ENCODE results near the gene LRP3.
A peak's percentile ranks its signal among the peaks of the same experiment; 100 is the strongest.

The LRP3 gene

DNA sequence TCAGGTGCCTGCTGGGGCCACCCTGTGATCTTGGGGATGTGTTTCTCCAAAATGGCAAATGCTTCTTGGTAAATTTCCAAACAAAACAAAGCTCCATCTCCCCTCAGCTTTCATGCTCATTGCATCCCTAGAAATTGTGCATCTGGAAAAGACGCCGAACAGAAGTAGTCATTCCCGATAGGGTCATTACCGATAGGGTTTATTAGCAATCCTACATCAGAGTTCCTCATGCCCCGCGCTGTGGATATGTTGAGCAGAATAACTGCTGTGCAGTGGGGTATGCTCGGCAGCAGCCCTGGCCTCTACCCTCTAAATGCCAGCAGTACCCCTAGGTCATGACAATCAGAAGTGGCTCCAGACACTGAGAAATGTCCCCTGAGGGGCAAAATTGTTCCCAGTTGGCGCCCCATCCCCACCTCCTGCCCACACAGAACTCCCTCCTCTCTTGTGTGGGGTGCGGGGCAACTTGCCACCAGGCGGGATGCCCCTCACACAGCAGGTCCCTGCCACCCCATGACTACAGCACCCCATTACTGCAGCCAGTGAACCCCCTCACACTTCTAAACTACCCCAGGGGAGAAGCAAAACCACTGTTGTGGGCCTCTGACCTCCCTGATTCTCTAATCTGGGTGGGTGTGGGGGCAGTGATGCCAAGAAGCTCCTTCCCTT, 44.5 kb downstream of the LRP3 start:
- DNase-seq (ENCODE audit: low spot score): no peak

DNA sequence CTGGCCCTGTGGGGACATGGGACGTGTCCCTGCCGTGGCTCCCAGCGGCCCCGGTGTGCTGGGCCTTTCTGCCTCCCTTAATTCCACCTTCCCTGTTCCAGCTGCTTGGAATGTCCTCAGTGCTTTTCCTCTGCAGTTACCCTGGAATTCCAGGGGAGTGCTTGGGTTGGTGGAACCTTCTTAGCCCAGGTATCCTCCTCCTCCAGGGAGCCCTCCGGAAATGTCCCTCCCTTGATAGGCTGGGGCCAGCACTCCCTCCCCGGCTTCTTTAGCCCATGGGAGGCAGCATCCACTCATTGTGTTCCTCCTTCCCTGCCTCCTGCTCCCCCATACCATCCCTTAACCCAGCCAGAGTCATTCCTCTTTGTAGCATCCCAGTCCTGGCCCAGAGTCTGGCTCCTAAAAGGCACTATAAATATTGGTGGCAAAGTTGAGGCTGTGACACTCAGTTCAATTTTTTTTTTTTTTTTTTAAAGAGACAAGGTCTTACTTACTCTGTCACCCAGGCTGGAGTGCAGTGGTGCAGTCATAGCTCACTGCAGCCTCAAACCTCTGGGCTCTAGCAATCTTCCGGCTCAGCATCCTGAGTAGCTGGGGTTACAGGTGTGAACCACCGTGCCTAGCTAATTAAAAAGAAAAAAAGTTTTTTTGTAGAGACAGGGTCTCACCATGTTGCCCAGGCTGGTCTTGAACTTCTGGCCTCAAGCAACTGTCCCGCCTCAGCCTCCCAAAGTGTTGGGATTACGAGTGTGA, 45.3 kb downstream of the LRP3 start:
- no peak for DNase-seq (ENCODE audit: low spot score)

DNA sequence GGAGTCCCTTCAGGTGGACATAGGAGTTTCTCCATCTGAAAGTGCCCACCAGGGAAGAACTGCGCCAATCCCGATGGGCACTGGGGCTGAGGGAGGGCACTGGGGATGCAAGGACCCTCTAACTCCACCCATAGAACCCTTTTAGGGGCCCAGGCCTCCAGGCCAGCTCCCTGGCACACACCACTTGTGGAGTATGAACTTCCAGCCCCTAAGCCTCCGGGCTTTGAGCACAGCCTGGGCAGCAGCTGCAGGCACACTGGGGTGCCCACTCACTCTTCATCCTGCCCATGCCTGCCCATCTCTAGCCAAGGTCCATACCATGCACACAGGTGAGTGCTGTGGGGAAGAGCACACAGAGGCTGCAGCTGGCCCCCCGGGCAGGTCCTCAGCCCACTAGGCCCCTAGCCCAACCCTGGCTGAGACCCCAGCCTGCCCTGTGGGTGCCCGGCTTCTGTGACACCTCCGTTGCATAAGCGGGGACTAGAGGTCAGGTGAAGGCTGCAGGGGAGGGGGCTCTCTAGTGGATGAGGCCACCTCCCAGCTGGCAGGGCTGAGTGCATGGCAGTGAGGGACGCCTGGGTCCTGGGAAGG, 46.1 kb downstream of the LRP3 start:
- DNase-seq (ENCODE audit: low spot score): no peak

- DNase-seq (ENCODE audit: low spot score): no peak
These were observed 47.0 kb downstream of the LRP3 start for GRCh38 chr19:33241091-33241529.

- DNase-seq (ENCODE audit: low spot score): peak; percentile 61
These were observed 47.5 kb downstream of the LRP3 start for GRCh38 chr19:33241530-33242101.

GRCh38 chr19:33242131-33242530, 48.0 kb downstream of the LRP3 start:
- no peak for DNase-seq (ENCODE audit: low spot score)

DNA sequence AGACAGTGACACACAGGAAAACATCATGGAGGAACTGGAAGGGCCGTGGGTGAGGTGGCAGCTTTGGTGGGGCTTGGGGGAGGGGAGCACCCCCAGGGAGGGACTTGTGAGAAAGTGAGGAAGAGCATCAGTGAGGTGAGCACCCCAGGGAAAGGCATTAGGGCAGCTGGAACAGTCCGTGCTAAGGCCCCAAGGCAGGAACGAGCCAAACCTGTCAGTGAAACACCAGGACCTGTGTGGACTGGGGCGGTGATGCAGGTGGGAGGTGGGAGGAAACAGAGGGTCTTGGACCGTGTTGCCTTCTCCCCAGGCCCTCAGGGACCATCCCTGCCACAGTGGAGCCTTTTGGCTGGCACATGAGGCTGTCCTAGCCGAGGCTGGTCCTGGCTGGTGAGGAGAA, 48.8 kb downstream of the LRP3 start:
- no peak for DNase-seq (ENCODE audit: low spot score)

GRCh38 chr19:33245948-33246708, 52.0 kb downstream of the LRP3 start:
- no peak for DNase-seq (ENCODE audit: low spot score)

GRCh38 chr19:33246709-33247440, 52.7 kb downstream of the LRP3 start:
- no peak for DNase-seq (ENCODE audit: low spot score)

- no peak for DNase-seq (ENCODE audit: low spot score)
These were observed 53.3 kb downstream of the LRP3 start for GRCh38 chr19:33247441-33247819.

- no peak for DNase-seq (ENCODE audit: low spot score)
These were observed 54.0 kb downstream of the LRP3 start for GRCh38 chr19:33248104-33248503.

DNA sequence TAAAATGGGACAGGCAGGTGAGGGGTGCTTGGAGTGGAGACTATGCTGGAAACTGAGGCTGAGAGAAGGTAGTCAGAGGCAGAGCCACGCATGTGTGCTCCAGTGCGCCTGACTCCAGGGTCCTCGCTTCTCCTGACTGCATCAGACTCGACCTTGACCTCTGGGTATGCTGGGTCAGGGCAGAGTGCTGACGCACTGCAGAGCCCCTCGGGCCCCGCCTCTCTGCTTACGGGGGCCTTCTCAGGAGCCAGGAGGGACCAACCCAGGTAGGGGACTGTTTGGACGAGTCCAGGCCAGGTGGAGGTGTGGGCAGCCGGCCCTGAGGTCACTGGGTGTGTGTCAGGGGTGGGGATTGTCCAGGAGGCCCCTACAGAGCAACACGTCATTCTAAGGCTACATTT, 54.4 kb downstream of the LRP3 start:
- DNase-seq (ENCODE audit: low spot score): no peak

GRCh38 chr19:33248954-33249613, 55.0 kb downstream of the LRP3 start:
- no peak for DNase-seq (ENCODE audit: low spot score)

DNA sequence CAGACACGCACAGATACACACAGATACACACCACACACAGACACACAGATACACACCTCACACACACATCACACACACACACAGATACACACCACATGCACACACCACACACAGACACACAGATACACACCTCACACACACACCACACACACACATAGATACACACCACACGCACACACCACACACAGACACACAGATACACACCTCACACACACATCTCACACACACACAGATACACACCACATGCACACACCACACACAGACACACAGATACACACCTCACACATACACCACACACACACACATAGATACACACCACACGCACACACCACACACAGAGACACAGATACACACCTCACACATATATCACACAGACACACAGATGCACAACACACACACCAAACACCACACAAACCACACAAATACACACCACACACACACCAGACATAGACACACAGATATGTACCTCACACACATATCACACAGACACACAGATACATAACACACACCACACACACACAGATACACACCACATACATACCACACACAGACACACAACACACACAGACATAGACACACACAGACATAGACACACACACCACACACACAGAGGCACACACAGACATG, 55.7 kb downstream of the LRP3 start:
- DNase-seq (ENCODE audit: low spot score): no peak

GRCh38 chr19:33250500-33250899, 56.4 kb downstream of the LRP3 start:
- no peak for DNase-seq (ENCODE audit: low spot score)

- DNase-seq (ENCODE audit: low spot score): no peak
These were observed 56.9 kb downstream of the LRP3 start for GRCh38 chr19:33251076-33251475.

- no peak for DNase-seq (ENCODE audit: low spot score)
These were observed 57.5 kb downstream of the LRP3 start for GRCh38 chr19:33251526-33252090.

DNA sequence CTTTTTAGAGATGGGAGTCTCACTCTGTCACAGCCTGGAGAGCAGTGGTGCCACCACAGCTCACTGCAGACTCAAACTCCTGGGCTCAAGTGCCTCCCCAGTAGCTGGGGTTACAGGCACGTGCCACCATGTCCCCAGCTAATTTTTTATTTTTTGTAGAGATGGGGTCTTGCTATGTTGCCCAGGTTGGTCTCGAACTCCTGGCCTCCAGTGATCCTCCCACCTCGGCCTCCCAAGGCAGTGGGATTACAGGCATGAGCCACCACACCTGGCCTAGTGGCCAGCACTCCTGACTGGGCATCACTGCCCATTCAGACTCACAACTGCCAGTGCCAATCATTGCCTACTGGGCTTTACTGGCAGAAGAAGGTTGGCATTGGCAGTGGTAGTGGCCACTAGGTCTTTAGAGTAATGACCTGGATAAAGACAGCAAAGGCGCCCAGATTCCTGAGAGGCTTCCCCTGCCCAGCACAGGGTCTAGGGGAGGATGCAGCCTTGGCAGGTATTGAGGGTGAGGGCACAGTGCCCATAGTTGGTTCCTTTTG, 58.4 kb downstream of the LRP3 start:
- no peak for DNase-seq (ENCODE audit: low spot score)

DNA sequence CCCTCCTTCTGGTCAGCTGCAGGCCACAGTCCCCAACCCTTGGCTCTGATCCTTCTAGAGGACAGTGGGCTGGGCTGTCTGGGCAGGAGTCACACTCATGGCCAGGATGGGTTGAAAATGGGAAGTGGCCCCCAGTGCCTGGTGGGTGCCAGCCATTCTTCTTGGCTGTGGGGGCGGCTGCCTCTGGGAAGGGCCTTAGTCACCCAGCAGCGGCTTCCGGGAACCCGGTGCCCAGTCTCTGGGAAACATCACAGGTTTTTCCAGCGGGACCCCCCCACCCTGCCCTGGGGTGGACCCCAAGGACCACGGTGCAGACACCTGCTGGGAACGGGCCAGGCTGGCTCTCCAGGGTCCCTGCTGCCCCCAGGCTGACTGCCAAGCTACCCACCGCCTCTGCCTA, 58.8 kb downstream of the LRP3 start:
- DNase-seq (ENCODE audit: low spot score): no peak

- DNase-seq (ENCODE audit: low spot score): no peak
These were observed 60.2 kb downstream of the LRP3 start for GRCh38 chr19:33254245-33254824.
